Measurements from ENCODE around the gene MAVS. TPM values are rescaled to one million over a fixed set of nuclear protein-coding genes. Genes with fewer than 3 reads are reported as not detected.

Gene MAVS
- total RNA-seq, 1 experiment from 2014 or later = 24.2 TPM

GRCh38 chr20:3811467-3812258, 35.0 kb upstream of the MAVS start:
- Histone ChIP-seq H3K27ac (ENCODE audit: insufficient read length, low read depth, low read length) (no peak overlapping the region), H4K91ac (ENCODE audit: insufficient read length, low read depth, low read length) (no peak overlapping the region), H2BK120ac (ENCODE audit: low read depth, low read length, poor library complexity, severe bottlenecking) (no peak overlapping the region), H3K4ac (ENCODE audit: low read depth, low read length) (no peak overlapping the region), H2BK15ac (ENCODE audit: low read depth, low read length) (no peak overlapping the region), H3K23ac (ENCODE audit: insufficient read length, low read depth, low read length) (no peak overlapping the region), H4K8ac (replicated peaks; ENCODE audit: insufficient read length, low read depth, low read length) (no peak overlapping the region), H3K79me2 (ENCODE audit: insufficient read depth, low read length) (no peaks in the 10 kb centered on the region), H3K9me3 (ENCODE audit: control insufficient read depth, low read depth, low read length) (no peaks in the 10 kb centered on the region), H3K4me2 (ENCODE audit: insufficient read depth, insufficient read length, low read length) (no peak overlapping the region), H3K18ac (ENCODE audit: insufficient read length, low read depth, low read length) (no peak overlapping the region), H3K9ac (ENCODE audit: extremely low read depth, insufficient read length, low read length) (no peak overlapping the region), H3K79me1 (ENCODE audit: insufficient read depth, low read depth, low read length, poor library complexity, severe bottlenecking) (no peaks in the 10 kb centered on the region), H3K4me1 (ENCODE audit: insufficient read depth, low read length) (peaks cover 3% of the 10 kb centered on the region), H2BK20ac (ENCODE audit: low read depth, low read length, poor library complexity, severe bottlenecking) (no peak overlapping the region), H2AFZ (ENCODE audit: low read length) (no peak overlapping the region), H4K20me1 (ENCODE audit: control insufficient read depth, insufficient read depth, insufficient read length) (no peaks in the 10 kb centered on the region), H4K5ac (ENCODE audit: insufficient read length, low read depth, low read length) (no peak overlapping the region), H3K27me3 (ENCODE audit: insufficient read depth, low read length) (no peaks in the 10 kb centered on the region), H3K14ac (ENCODE audit: insufficient read depth, low read length) (no peak overlapping the region), H2BK5ac (ENCODE audit: insufficient read length, low read length) (no peak overlapping the region), H3T11ph (ENCODE audit: low read length) (no peak overlapping the region), H3K23me2 (ENCODE audit: insufficient read length, low read depth, low read length, poor library complexity, severe bottlenecking) (no peaks in the 10 kb centered on the region), H3K56ac (ENCODE audit: insufficient read length, low read depth, low read length) (no peak overlapping the region), H2BK12ac (ENCODE audit: insufficient read length, low read depth, low read length) (no peak overlapping the region), H2AK5ac (ENCODE audit: insufficient read length, low read length) (no peak overlapping the region)
- TF ChIP-seq CTCF (conservative IDR thresholded peaks at IDR 0.05) = no peak
- Mint-ChIP-seq H3K4me1 (peaks cover 23 to 33% of the 10 kb centered on the region in 2 experiments), H3K36me3 (ENCODE audit: insufficient read depth in 1 of 3, low read depth in 3 of 3) (peaks cover 0 to under 1% (median 0%) of the 10 kb centered on the region in 3 experiments; a peak in 1 of 7 replicates), H3K9me3 (no peaks in the 10 kb centered on the region), H3K4me3 (no peak overlapping the region), H3K27ac (no peak overlapping the region), H3K27me3 (ENCODE audit: low read depth) (peaks cover 9% of the 10 kb centered on the region)
- DNase-seq = no peak
- no CpG with 5 or more reads among the region's 20 CpGs for WGBS (ENCODE audit: extremely low coverage, insufficient read length, low lambda C conversion rate)
